Measurements from ENCODE around the gene PAM16. TPM values are rescaled to one million over a fixed set of nuclear protein-coding genes. Genes with fewer than 3 reads are reported as not detected.

Gene PAM16
- total and polyA plus RNA-seq, 4 donors: 14.0 to 70.5 (median 29.6) TPM

GRCh38 chr16:4307215-4308037 is 43.7 kb downstream of the PAM16 start:
- H3K27me3 ChIP-seq (ENCODE audit: control insufficient read depth in 4 of 4, insufficient read depth in 4 of 4, low read length in 3 of 4): no peaks in the 10 kb centered on the region
- H3K27ac ChIP-seq (ENCODE audit: low read depth in 1 of 2, low read length in 2 of 2): peak overlapping the region; percentile 74 to 76
- no peaks in the 10 kb centered on the region for H3K36me3 ChIP-seq (ENCODE audit: control insufficient read depth in 4 of 4, insufficient read depth in 3 of 4, low read depth in 1 of 4, low read length in 3 of 4)
- DNase-seq (ENCODE audit: low spot score): peak; percentile 90
- H3K4me1 ChIP-seq (ENCODE audit: control insufficient read depth in 4 of 4, insufficient read depth in 4 of 4, low read length in 3 of 4): peaks cover 2 to 12% (median 4%) of the 10 kb centered on the region in 4 donors
- no peaks in the 10 kb centered on the region for H3K9me3 ChIP-seq (ENCODE audit: control insufficient read depth in 4 of 4, low read length in 3 of 4)
- H3K4me3 ChIP-seq (ENCODE audit: low read depth in 1 of 3, low read length in 3 of 3): peak overlapping the region; percentile 64 to 86 (median 66)
- WGBS: 6% methylated on average over 68 of the region's 68 CpGs
- peak; percentile 54 for TF ChIP-seq YY1 (IDR thresholded peaks at IDR 0.05)
- peak; percentile 40 to 78 for TF ChIP-seq GABPA (IDR thresholded peaks at IDR 0.05 in 1 of 2, conservative IDR thresholded peaks at IDR 0.05 in 1 of 2)
- peak; percentile 69 for TF ChIP-seq SP1 (IDR thresholded peaks at IDR 0.05)
- TF ChIP-seq RXRA (IDR thresholded peaks at IDR 0.05): peak; percentile 11 to 29
- TF ChIP-seq RAD21 (IDR thresholded peaks at IDR 0.05): no peak
- peak in 1 of 2 donors; percentile 15 for TF ChIP-seq HNF4A (conservative IDR thresholded peaks at IDR 0.05)
- TF ChIP-seq ZBTB33 (IDR thresholded peaks at IDR 0.05): no peak
- peak; percentile 10 for TF ChIP-seq REST (IDR thresholded peaks at IDR 0.05)
- TF ChIP-seq EGR1 (IDR thresholded peaks at IDR 0.05; ENCODE audit: low read depth in 2 of 2): peak; percentile 94 to 95
- TF ChIP-seq JUND (IDR thresholded peaks at IDR 0.05): peak; percentile 25 to 43
- TF ChIP-seq FOXA2 (IDR thresholded peaks at IDR 0.05): no peak
- no peak overlapping the region for H3K9ac ChIP-seq (ENCODE audit: low read depth in 1 of 2, low read length in 2 of 2)

DNA sequence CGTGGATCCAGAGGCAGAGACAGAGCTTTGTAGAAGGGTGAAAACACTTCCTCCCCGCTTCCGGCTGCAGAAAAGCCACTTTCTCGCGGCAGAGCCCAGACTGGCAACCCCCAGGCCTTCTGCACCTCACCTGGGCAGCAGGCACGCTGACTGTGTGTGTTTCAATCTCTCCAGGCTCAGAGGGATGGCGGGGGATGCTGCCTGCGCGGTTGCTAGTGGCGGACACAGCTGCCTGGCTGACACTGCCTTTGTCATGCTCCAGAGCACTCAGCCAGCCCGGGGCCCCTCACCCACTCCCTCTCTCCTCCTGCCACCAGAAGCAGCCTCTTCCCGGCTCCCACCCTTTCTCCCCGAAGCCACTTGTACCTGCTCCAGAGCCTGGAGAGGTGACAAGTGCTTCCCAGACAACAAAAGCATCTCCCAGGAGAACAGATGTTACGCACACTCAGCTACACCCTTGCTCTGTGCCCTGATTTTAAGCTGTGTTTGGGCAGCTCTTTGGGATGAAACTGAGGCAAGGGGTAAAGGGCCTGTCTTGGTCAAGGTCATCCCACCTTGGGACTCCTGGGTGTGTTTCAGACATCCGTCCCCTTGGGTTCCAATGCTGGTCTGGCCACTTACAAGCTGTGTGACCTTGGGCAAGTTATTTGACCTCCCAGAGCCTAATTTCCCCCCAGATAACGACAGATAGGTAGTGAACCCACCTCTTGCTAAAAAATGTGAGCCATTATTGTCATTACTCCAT is 44.5 kb downstream of the PAM16 start:
- TF ChIP-seq RAD21 (IDR thresholded peaks at IDR 0.05) (no peak), EGR1 (IDR thresholded peaks at IDR 0.05; ENCODE audit: low read depth in 2 of 2) (no peak), MAX (IDR thresholded peaks at IDR 0.05) (no peak), FOXA2 (IDR thresholded peaks at IDR 0.05) (no peak), JUND (IDR thresholded peaks at IDR 0.05) (no peak), TAF1 (conservative IDR thresholded peaks at IDR 0.05) (no peak), GABPA (IDR thresholded peaks at IDR 0.05 in 1 of 2, conservative IDR thresholded peaks at IDR 0.05 in 1 of 2) (no peak), FOXA1 (IDR thresholded peaks at IDR 0.05) (no peak), HNF4G (IDR thresholded peaks at IDR 0.05) (no peak), YY1 (IDR thresholded peaks at IDR 0.05) (no peak)
- TF ChIP-seq, protein P1, sequence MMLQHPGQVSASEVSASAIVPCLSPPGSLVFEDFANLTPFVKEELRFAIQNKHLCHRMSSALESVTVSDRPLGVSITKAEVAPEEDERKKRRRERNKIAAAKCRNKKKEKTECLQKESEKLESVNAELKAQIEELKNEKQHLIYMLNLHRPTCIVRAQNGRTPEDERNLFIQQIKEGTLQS (IDR thresholded peaks at IDR 0.05): no peak
- TF ChIP-seq, protein P2, sequence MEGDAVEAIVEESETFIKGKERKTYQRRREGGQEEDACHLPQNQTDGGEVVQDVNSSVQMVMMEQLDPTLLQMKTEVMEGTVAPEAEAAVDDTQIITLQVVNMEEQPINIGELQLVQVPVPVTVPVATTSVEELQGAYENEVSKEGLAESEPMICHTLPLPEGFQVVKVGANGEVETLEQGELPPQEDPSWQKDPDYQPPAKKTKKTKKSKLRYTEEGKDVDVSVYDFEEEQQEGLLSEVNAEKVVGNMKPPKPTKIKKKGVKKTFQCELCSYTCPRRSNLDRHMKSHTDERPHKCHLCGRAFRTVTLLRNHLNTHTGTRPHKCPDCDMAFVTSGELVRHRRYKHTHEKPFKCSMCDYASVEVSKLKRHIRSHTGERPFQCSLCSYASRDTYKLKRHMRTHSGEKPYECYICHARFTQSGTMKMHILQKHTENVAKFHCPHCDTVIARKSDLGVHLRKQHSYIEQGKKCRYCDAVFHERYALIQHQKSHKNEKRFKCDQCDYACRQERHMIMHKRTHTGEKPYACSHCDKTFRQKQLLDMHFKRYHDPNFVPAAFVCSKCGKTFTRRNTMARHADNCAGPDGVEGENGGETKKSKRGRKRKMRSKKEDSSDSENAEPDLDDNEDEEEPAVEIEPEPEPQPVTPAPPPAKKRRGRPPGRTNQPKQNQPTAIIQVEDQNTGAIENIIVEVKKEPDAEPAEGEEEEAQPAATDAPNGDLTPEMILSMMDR (IDR thresholded peaks at IDR 0.05; ENCODE audit: low read depth, low read length, missing input control): no peak
- WGBS: 80% methylated on average over 16 of the region's 16 CpGs
- Histone ChIP-seq H3K4me3 (ENCODE audit: low read depth in 1 of 3, low read length in 3 of 3) (peak overlapping the region in 2 of 3 donors; percentile 64 to 86), H3K9me3 (ENCODE audit: control insufficient read depth in 4 of 4, low read length in 3 of 4) (no peaks in the 10 kb centered on the region), H3K27me3 (ENCODE audit: control insufficient read depth in 4 of 4, insufficient read depth in 4 of 4, low read length in 3 of 4) (no peaks in the 10 kb centered on the region), H3K36me3 (ENCODE audit: control insufficient read depth in 4 of 4, insufficient read depth in 3 of 4, low read depth in 1 of 4, low read length in 3 of 4) (no peaks in the 10 kb centered on the region), H3K27ac (ENCODE audit: low read depth in 1 of 2, low read length in 2 of 2) (peak overlapping the region; percentile 74 to 76), H3K9ac (ENCODE audit: low read depth in 1 of 2, low read length in 2 of 2) (no peak overlapping the region), H3K4me1 (ENCODE audit: control insufficient read depth in 4 of 4, insufficient read depth in 4 of 4, low read length in 3 of 4) (peaks cover 2 to 12% (median 4%) of the 10 kb centered on the region in 4 donors)
- no peak for DNase-seq (ENCODE audit: low spot score)
